Measurements from ENCODE around the gene SCAF4. TPM values are rescaled to one million over a fixed set of nuclear protein-coding genes. Genes with fewer than 3 reads are reported as not detected.

Gene SCAF4
- total and polyA plus RNA-seq, 10 of the 15 experiments (the other 5 are each of a cell fraction or from before 2014, with no cell fraction given), result 4.3 to 49.3 (median 16.0) TPM

- SMC1A ChIA-PET (ENCODE audit: uncharacterized antibody, unreplicated experiment), result no interaction called here
- H2AFZ ChIP-seq (ENCODE audit: control insufficient read depth, low read depth, low read length), result no peak overlapping the region
- no peak overlapping the region for H3K9ac ChIP-seq (ENCODE audit: control insufficient read depth, insufficient read depth, low read length)
- intact Hi-C loops (cut with micrococcal nuclease; ENCODE audit: unreplicated experiment), result no loop called here
- no peaks in the 10 kb centered on the region for H3K27me3 ChIP-seq (replicated peaks in 1 of 2; ENCODE audit: control insufficient read depth in 2 of 2, insufficient read depth in 2 of 2, low read length in 1 of 2)
- BruUV-seq (replicated peaks), result no TSS peak
- in situ Hi-C loops (cut with MboI), result no loop called here
- RAD21 ChIA-PET (ENCODE audit: unreplicated experiment), result no interaction called here
- ATAC-seq, result peak; percentile 34; the same call in 2 of the 3 replicates
- no peak overlapping the region for H3K4me2 ChIP-seq (ENCODE audit: control insufficient read depth, insufficient read depth)
- FAIRE-seq, result no peak
- WGBS (ENCODE audit: insufficient coverage, insufficient replicate concordance, low lambda C conversion rate, missing lambda C conversion rate), result 46% methylated on average over 2 of the region's 2 CpGs
- H4K20me1 ChIP-seq (ENCODE audit: control insufficient read depth, insufficient read depth), result no peaks in the 10 kb centered on the region
- no peak for DNase-seq (ENCODE audit: low read depth, low spot score)
- H3K4me3 ChIP-seq, result no peak overlapping the region
- POLR2A ChIA-PET, result no interaction called here
- no peaks in the 10 kb centered on the region for H3K9me3 ChIP-seq (replicated peaks; ENCODE audit: control insufficient read depth, insufficient read depth, low read length)
- peaks cover 3 to 7% of the 10 kb centered on the region in 2 experiments; a peak in 3 of 4 replicates for H3K36me3 ChIP-seq (ENCODE audit: control insufficient read depth in 2 of 2, insufficient read depth in 2 of 2, low read length in 1 of 2)
- CTCF ChIA-PET, result no interaction called here
- TF ChIP-seq KLF5 (IDR thresholded peaks at IDR 0.05; ENCODE audit: partially characterized antibody) (no peak), SPI1 (IDR thresholded peaks at IDR 0.05; ENCODE audit: borderline replicate concordance, insufficient read depth, low read depth, low read length) (peak; percentile 64)
- no peaks in the 10 kb centered on the region for H3K79me2 ChIP-seq (ENCODE audit: control insufficient read depth, insufficient read depth, low read length)
- H3K4me1 ChIP-seq (ENCODE audit: control insufficient read depth, insufficient read depth, low read length), result no peaks in the 10 kb centered on the region
- no peak overlapping the region for H3K27ac ChIP-seq (ENCODE audit: control insufficient read depth, insufficient read depth)
These were observed 56.0 kb downstream of the SCAF4 start for GRCh38 chr21:31675960-31676359.

GRCh38 chr21:31675318-31675717, 56.6 kb downstream of the SCAF4 start:
- SMC1A ChIA-PET (ENCODE audit: uncharacterized antibody, unreplicated experiment), result interaction anchor here (1.2 kb wide), 1 partner anchor 12 kb away, joined by 3 read pairs; no protein-coding TSS in a partner anchor
- no peak overlapping the region for H2AFZ ChIP-seq (ENCODE audit: control insufficient read depth, low read depth, low read length)
- H3K79me2 ChIP-seq (ENCODE audit: control insufficient read depth, insufficient read depth, low read length), result no peaks in the 10 kb centered on the region
- DNase-seq (ENCODE audit: low read depth, low spot score) (no peak), ATAC-seq (no peak), FAIRE-seq (no peak)
- H3K4me2 ChIP-seq (ENCODE audit: control insufficient read depth, insufficient read depth), result no peak overlapping the region
- H3K4me3 ChIP-seq, result no peak overlapping the region
- intact Hi-C loops (cut with micrococcal nuclease; ENCODE audit: unreplicated experiment), result no loop called here
- no peak for TF ChIP-seq IRF5 (IDR thresholded peaks at IDR 0.05; ENCODE audit: borderline replicate concordance)
- TF ChIP-seq ZBTB33 (IDR thresholded peaks at IDR 0.05), result no peak
- TF ChIP-seq NFIC (IDR thresholded peaks at IDR 0.05; ENCODE audit: low read depth, low read length), result no peak
- TF ChIP-seq POLR2A (IDR thresholded peaks at IDR 0.05; ENCODE audit: low read depth, low read length), result no peak
- TF ChIP-seq HSF1 (IDR thresholded peaks at IDR 0.05; ENCODE audit: low read depth, low read length), result no peak
- TF ChIP-seq HDAC6 (IDR thresholded peaks at IDR 0.05; ENCODE audit: unreplicated experiment), result no peak
- no peak for TF ChIP-seq STAT3 (IDR thresholded peaks at IDR 0.05; ENCODE audit: low read depth, low read length)
- no peak for TF ChIP-seq HDAC2 (IDR thresholded peaks at IDR 0.05)
- no peak for TF ChIP-seq BHLHE40 (IDR thresholded peaks at IDR 0.05; ENCODE audit: borderline replicate concordance in 1 of 2, low read depth in 2 of 2, low read length in 1 of 2)
- no peak for TF ChIP-seq CEBPB (IDR thresholded peaks at IDR 0.05; ENCODE audit: borderline replicate concordance in 1 of 2, low read depth in 2 of 2, low read length in 2 of 2)
- H3K9ac ChIP-seq (ENCODE audit: control insufficient read depth, insufficient read depth, low read length), result no peak overlapping the region
- H3K27me3 ChIP-seq (replicated peaks in 1 of 2; ENCODE audit: control insufficient read depth in 2 of 2, insufficient read depth in 2 of 2, low read length in 1 of 2), result no peaks in the 10 kb centered on the region
- H3K27ac ChIP-seq (ENCODE audit: control insufficient read depth, insufficient read depth), result no peak overlapping the region
- POLR2A ChIA-PET, result no interaction called here
- no peaks in the 10 kb centered on the region for H3K9me3 ChIP-seq (replicated peaks; ENCODE audit: control insufficient read depth, insufficient read depth, low read length)
- no TSS peak for BruUV-seq (replicated peaks)
- RAD21 ChIA-PET (ENCODE audit: unreplicated experiment), result no interaction called here
- H3K36me3 ChIP-seq (ENCODE audit: control insufficient read depth in 2 of 2, insufficient read depth in 2 of 2, low read length in 1 of 2), result peaks cover 3 to 11% of the 10 kb centered on the region in 2 experiments; a peak in 3 of 4 replicates
- WGBS (ENCODE audit: insufficient coverage, insufficient replicate concordance, low lambda C conversion rate, missing lambda C conversion rate), result 96% methylated on average over 7 of the region's 7 CpGs
- no peaks in the 10 kb centered on the region for H4K20me1 ChIP-seq (ENCODE audit: control insufficient read depth, insufficient read depth)
- no peaks in the 10 kb centered on the region for H3K4me1 ChIP-seq (ENCODE audit: control insufficient read depth, insufficient read depth, low read length)
- in situ Hi-C loops (cut with MboI), result no loop called here
- CTCF ChIA-PET, result no interaction called here
